Coronary artery (tissue), 2 donors: Measurements from ENCODE around the gene OR1J4.
"Not testable (repeated sequence)": the region's sequence is repeated elsewhere in the genome, so short reads cannot be mapped to it uniquely, and the experiment has no call there.

Experiments
- DNase-seq: peaks from one replicate; pipeline ENCODE4 v3.0.0-alpha.2; 2017; ENCODE audit warnings: low spot score
- H3K27ac ChIP-seq, 2 donors: fragments of 200-600 bp; sonication (generic); one replicate each; pipeline ENCODE4 v1.5.1; 2016 to 2019
- H3K4me3 ChIP-seq: fragments of 200-600 bp; sonication (generic); 2 replicates; pipeline ENCODE4 v1.5.1; 2016; ENCODE audit warnings: mild to moderate bottlenecking, moderate library complexity
- CTCF ChIP-seq: fragments of 200-600 bp; sonication (generic); IDR thresholded peaks from one replicate; pipeline ENCODE4 v1.5.1; 2019; ENCODE audit warnings: antibody characterized with exemption

Gene OR1J4

DNA sequence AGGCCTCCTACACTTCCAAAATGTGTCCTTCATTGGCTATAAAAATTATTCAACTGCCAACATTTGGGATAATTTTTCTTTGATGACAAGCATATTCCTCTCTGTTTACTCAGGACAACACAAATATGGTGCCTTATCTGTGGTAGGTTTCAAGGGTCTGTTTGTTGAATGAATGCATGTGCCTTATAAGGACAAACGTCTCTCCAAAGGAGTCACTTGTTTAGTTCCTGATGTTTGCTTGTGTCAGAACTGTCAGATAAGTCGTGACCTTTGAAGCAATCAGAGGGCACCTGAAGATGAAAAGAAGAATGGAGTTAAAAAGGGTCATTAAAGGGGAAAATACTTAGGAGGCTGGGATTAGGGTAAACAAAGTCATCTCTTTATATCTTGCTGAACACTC, 12.0 kb upstream of the OR1J4 start:
- TF ChIP-seq CTCF, result no peak
- H3K27ac ChIP-seq, result no peak overlapping the region
- H3K4me3 ChIP-seq, result no peak overlapping the region
- DNase-seq, result no peak

DNA sequence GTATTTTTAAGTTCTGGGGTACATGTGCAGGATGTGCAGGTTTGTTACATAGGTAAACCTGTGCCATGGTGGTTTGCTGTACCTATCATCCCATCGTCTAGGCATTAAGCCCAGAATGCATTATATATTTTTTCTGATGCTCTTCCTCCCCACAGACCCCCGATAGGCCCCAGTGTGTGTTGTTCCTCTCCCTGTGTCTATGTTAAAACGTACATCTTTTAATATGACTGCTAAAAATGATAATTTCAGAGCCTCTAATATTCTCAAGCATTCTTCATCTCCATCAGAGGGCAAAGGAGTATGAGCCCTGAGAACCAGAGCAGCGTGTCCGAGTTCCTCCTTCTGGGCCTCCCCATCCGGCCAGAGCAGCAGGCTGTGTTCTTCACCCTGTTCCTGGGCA, 8.4 kb upstream of the OR1J4 start, which contains the start of gene OR1J2:
Gene OR1J2, plus strand, starts transcription at position 301 of the 400 bp plus-strand sequence. Its CDS starts 0 bp downstream, at position 301.
- H3K4me3 ChIP-seq, result no peak within 1 kb of the TSS
- H3K27ac ChIP-seq, result no peak within 1 kb of the TSS
- no peak for DNase-seq
- TF ChIP-seq CTCF, result no peak

GRCh38 chr9:122518226-122518625, 715 bp upstream of the OR1J4 start:
- no peak for DNase-seq

GRCh38 chr9:122519376-122519775, 435 bp downstream of the OR1J4 start:
- no peak overlapping the region for H3K4me3 ChIP-seq
- no peak overlapping the region for H3K27ac ChIP-seq
- DNase-seq, result no peak
- TF ChIP-seq CTCF, result no peak

More at GRCh38 chr9:122518226-122518625, 715 bp upstream of the OR1J4 start:
- Histone ChIP-seq H3K4me3 (no peak overlapping the region), H3K27ac (no peak overlapping the region)
- TF ChIP-seq CTCF, result no peak

- no peak for TF ChIP-seq CTCF
- no peak overlapping the region for H3K27ac ChIP-seq
- H3K4me3 ChIP-seq, result no peak overlapping the region
- no peak for DNase-seq
Observed at GRCh38 chr9:122526602-122527001, 7.7 kb downstream of the OR1J4 start.

DNA sequence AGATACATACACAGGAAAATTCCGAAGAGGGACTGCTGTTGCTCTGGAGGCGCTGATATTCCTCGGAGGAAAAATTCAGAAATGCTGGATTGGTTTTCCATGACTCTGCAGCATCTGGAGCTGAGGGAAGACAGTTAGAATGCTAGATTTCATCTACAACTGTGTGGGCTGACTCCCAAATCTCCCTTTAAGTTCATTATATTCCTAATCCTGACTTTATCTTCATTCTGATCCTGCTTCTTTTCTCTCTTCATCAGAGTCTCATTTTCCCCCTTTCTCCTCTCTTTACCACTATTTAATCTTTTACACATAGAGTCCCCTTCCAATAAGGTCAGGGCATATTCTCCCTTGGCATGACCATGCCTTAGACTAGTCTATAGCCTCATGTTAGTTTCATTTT, 8.3 kb downstream of the OR1J4 start, which contains the start of gene OR1N1:
Gene OR1N1, minus strand, starts transcription at position 101 of the 400 bp plus-strand sequence. Its CDS starts 0 bp downstream, at position 101.
- TF ChIP-seq CTCF, result no peak
- no peak for DNase-seq

DNA sequence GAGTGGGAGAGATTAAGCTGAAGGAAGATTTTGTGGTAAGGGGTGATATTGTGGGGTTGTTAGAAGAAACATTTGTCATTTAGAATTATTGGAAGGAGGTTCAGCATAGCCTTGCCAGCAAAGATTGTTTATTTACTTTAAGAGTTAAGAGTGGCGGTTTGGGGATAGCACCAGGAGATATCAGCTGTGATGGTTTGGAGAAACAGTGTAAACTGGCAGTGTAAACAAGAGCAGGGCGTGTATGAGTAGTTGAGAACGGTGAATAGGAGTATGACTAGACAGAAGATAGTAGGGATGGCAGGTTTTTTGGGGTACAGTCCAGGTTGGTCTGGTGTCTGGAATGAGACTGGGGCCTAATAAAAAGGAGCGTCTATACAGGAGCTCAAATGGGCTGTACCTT, 12.2 kb downstream of the OR1J4 start:
- not testable (repeated sequence) for DNase-seq, H3K4me3 ChIP-seq, H3K27ac ChIP-seq

More for the DNA sequence above, 8.3 kb downstream of the OR1J4 start, which contains the start of gene OR1N1:
- Histone ChIP-seq H3K4me3 (no peak within 1 kb of the TSS), H3K27ac (no peak within 1 kb of the TSS)

DNA sequence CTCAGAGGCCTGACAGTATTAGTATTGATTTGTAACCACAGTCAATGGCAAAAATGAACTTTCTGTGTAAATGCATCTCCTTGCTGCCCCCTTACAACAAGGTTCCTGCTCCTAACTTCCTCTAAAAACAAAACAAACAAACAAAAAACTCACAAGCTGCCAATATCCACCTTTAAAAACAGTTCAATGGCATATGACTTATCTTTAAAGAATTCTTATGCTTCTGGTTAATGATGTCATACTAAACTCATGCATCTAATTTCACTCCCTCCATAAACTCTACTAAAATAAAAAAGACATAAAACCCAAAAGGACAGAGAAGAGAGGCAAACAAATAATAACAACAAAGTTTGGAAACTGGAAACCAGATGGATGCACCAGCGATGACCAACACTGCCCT, 17.2 kb downstream of the OR1J4 start:
- DNase-seq, result no peak
- TF ChIP-seq CTCF, result no peak
- H3K4me3 ChIP-seq, result no peak overlapping the region
- no peak overlapping the region for H3K27ac ChIP-seq

- not testable (repeated sequence) for DNase-seq, H3K4me3 ChIP-seq
Observed at GRCh38 chr9:122537066-122537465, 18.1 kb downstream of the OR1J4 start.

More at GRCh38 chr9:122537066-122537465, 18.1 kb downstream of the OR1J4 start:
- not testable (repeated sequence) for H3K27ac ChIP-seq
